Measurements from ENCODE around the gene GALNT10. TPM values are rescaled to one million over a fixed set of nuclear protein-coding genes. Genes with fewer than 3 reads are reported as not detected.

The GALNT10 gene
- total and polyA plus RNA-seq, 2 experiments from 2014 or later: 3.2 to 12.9 TPM

- no peak for TF ChIP-seq CREB1 (CRISPR knock-in tag; IDR thresholded peaks at IDR 0.05; ENCODE audit: low read depth)
Measured at GRCh38 chr5:154237946-154238345, 47.4 kb downstream of the GALNT10 start (continued).

DNA sequence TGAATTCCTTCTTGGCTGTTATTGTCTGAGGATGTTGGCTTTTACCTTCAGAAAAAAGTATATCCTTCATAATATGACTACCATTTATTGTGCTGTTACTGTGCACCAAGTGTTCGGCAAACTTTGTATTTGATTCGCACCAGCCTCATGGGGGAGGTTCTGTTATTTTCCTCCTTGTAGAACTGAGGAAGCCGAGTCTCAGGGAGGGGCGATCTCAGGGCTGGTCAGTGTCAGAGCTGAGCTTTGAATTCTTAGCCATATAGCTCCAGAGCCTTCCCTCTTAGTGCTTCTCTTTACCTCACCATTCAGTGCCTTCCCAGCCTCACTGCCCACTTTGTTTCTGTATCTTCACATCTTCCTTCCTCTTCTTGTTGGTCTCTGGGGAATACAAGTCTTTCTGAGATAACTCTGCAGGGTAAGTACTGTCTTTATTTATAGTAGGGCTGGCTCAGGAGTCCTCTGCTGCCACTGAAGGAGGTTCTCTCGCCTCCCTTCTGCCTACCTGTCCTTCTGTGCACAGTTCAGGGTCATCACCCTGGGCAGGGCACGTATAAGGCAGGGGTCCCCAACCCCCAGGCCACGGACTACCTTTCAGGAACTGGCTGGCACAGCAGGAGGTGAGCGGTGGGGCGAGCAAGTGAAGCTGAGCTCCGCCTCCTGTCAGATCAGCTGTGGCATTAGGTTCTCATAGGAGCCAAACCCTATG lies 48.4 kb downstream of the GALNT10 start:
- Histone ChIP-seq H3F3A (replicated peaks; ENCODE audit: low read depth) (no peaks in the 10 kb centered on the region), H4K20me1 (replicated peaks; ENCODE audit: insufficient read depth) (no peaks in the 10 kb centered on the region), H3K4me2 (peak overlapping the region; percentile 14; the same call in 1 of the 2 replicates), H3K27ac (ENCODE audit: low read depth) (no peak overlapping the region), H3K36me3 (ENCODE audit: insufficient read depth) (no peaks in the 10 kb centered on the region), H3K79me2 (replicated peaks; ENCODE audit: insufficient read depth) (no peaks in the 10 kb centered on the region), H3K9me2 (ENCODE audit: insufficient read depth) (no peaks in the 10 kb centered on the region; the same call in 1 of the 2 replicates), H2AFZ (no peak overlapping the region), H3K4me1 (ENCODE audit: insufficient read depth) (peaks cover 8% of the 10 kb centered on the region), H3K4me3 (no peak overlapping the region), H3K27me3 (ENCODE audit: insufficient read depth) (no peaks in the 10 kb centered on the region)
- DNase-seq (ENCODE audit: low spot score): peak; percentile 33
- Mint-ChIP-seq H3K27me3 (ENCODE audit: insufficient read depth, low read depth, poor library complexity) (no peaks in the 10 kb centered on the region), H3K4me1 (peaks cover 30% of the 10 kb centered on the region), H3K27ac (no peak overlapping the region), H3K9me3 (no peaks in the 10 kb centered on the region), H3K4me3 (no peak overlapping the region), H3K36me3 (ENCODE audit: low read depth) (no peaks in the 10 kb centered on the region)
- peak; percentile 51 for ATAC-seq
- TF ChIP-seq ZNF114 (CRISPR knock-in tag; IDR thresholded peaks at IDR 0.05) (no peak), CREB1 (CRISPR knock-in tag; IDR thresholded peaks at IDR 0.05; ENCODE audit: low read depth) (no peak), REST (IDR thresholded peaks at IDR 0.05; ENCODE audit: unreplicated experiment) (no peak), NANOG (IDR thresholded peaks at IDR 0.05; ENCODE audit: borderline replicate concordance) (no peak), ZNF462 (CRISPR knock-in tag; IDR thresholded peaks at IDR 0.05) (no peak), EZH2phosphoT487 (IDR thresholded peaks at IDR 0.05; ENCODE audit: unreplicated experiment) (no peak), STAT1 (IDR thresholded peaks at IDR 0.05; ENCODE audit: unreplicated experiment) (no peak), POLR2AphosphoS5 (IDR thresholded peaks at IDR 0.05; ENCODE audit: low read depth) (no peak), ETS1 (IDR thresholded peaks at IDR 0.05) (no peak), EZH2 (IDR thresholded peaks at IDR 0.05; ENCODE audit: low read depth, unreplicated experiment) (no peak), ZNF331 (CRISPR knock-in tag; IDR thresholded peaks at IDR 0.05; ENCODE audit: low read depth) (no peak)
- TF ChIP-seq, protein P1, sequence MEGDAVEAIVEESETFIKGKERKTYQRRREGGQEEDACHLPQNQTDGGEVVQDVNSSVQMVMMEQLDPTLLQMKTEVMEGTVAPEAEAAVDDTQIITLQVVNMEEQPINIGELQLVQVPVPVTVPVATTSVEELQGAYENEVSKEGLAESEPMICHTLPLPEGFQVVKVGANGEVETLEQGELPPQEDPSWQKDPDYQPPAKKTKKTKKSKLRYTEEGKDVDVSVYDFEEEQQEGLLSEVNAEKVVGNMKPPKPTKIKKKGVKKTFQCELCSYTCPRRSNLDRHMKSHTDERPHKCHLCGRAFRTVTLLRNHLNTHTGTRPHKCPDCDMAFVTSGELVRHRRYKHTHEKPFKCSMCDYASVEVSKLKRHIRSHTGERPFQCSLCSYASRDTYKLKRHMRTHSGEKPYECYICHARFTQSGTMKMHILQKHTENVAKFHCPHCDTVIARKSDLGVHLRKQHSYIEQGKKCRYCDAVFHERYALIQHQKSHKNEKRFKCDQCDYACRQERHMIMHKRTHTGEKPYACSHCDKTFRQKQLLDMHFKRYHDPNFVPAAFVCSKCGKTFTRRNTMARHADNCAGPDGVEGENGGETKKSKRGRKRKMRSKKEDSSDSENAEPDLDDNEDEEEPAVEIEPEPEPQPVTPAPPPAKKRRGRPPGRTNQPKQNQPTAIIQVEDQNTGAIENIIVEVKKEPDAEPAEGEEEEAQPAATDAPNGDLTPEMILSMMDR (conservative IDR thresholded peaks at IDR 0.05; ENCODE audit: low read depth in 2 of 2): no peak

All from GM23338 (cell line).